ENCODE measurements around the gene RAPGEF1. TPM values are rescaled to one million over a fixed set of nuclear protein-coding genes. Genes with fewer than 3 reads are reported as not detected.
A peak's percentile ranks its signal among the peaks of the same experiment; 100 is the strongest.

The RAPGEF1 gene
- total and polyA plus RNA-seq, 2 experiments from 2014 or later, result 26.2 to 29.7 TPM

GRCh38 chr9:131737426-131737825 lies 2.5 kb downstream of the RAPGEF1 start:
- Histone ChIP-seq H3K4me2 (peak overlapping the region; percentile 98), H3K4me3 (no peak overlapping the region), H3K9me2 (replicated peaks; ENCODE audit: insufficient read depth) (no peaks in the 10 kb centered on the region), H3K9me3 (ENCODE audit: low read depth) (no peaks in the 10 kb centered on the region), H2AFZ (no peak overlapping the region), H3K36me3 (replicated peaks; ENCODE audit: insufficient read depth, low read depth) (no peaks in the 10 kb centered on the region), H3K79me2 (peaks cover 60% of the 10 kb centered on the region), H3K27me3 (no peaks in the 10 kb centered on the region), H3K27ac (peak overlapping the region; percentile 92), H3K4me1 (ENCODE audit: insufficient read depth) (peaks cover 50% of the 10 kb centered on the region), H4K20me1 (ENCODE audit: insufficient read depth, poor library complexity, severe bottlenecking) (peaks cover 32% of the 10 kb centered on the region)
- no peak for DNase-seq (ENCODE audit: low spot score)
- no peak for TF ChIP-seq EZH2 (IDR thresholded peaks at IDR 0.05; ENCODE audit: borderline replicate concordance)
- TF ChIP-seq CTCF (IDR thresholded peaks at IDR 0.05; ENCODE audit: poor library complexity), result no peak
- no peak for TF ChIP-seq EZH2phosphoT487 (IDR thresholded peaks at IDR 0.05; ENCODE audit: low read depth, severe bottlenecking, unreplicated experiment)
- WGBS (ENCODE audit: low lambda C conversion rate, missing lambda C conversion rate), result 96% methylated on average over 12 of the region's 12 CpGs

GRCh38 chr9:131736431-131736830 lies 3.4 kb downstream of the RAPGEF1 start:
- Histone ChIP-seq H3K4me3 (no peak overlapping the region), H2AFZ (no peak overlapping the region), H3K36me3 (replicated peaks; ENCODE audit: insufficient read depth, low read depth) (no peaks in the 10 kb centered on the region), H3K79me2 (peaks cover 70% of the 10 kb centered on the region), H4K20me1 (ENCODE audit: insufficient read depth, poor library complexity, severe bottlenecking) (peaks cover 35% of the 10 kb centered on the region), H3K4me2 (peak overlapping the region; percentile 98), H3K27ac (peak overlapping the region; percentile 92), H3K9me3 (ENCODE audit: low read depth) (no peaks in the 10 kb centered on the region), H3K27me3 (no peaks in the 10 kb centered on the region), H3K9me2 (replicated peaks; ENCODE audit: insufficient read depth) (no peaks in the 10 kb centered on the region), H3K4me1 (ENCODE audit: insufficient read depth) (peaks cover 59% of the 10 kb centered on the region)
- DNase-seq (ENCODE audit: low spot score), result no peak
- TF ChIP-seq EZH2phosphoT487 (IDR thresholded peaks at IDR 0.05; ENCODE audit: low read depth, severe bottlenecking, unreplicated experiment) (no peak), CTCF (IDR thresholded peaks at IDR 0.05; ENCODE audit: poor library complexity) (no peak), EZH2 (IDR thresholded peaks at IDR 0.05; ENCODE audit: borderline replicate concordance) (no peak)
- WGBS (ENCODE audit: low lambda C conversion rate, missing lambda C conversion rate), result 69% methylated on average over 4 of the region's 4 CpGs

GRCh38 chr9:131735238-131736128 lies 4.4 kb downstream of the RAPGEF1 start:
- H3K27me3 ChIP-seq, result no peaks in the 10 kb centered on the region
- no peaks in the 10 kb centered on the region for H3K9me2 ChIP-seq (replicated peaks; ENCODE audit: insufficient read depth)
- H3K36me3 ChIP-seq (replicated peaks; ENCODE audit: insufficient read depth, low read depth), result no peaks in the 10 kb centered on the region
- H3K79me2 ChIP-seq, result peaks cover 79% of the 10 kb centered on the region
- no peaks in the 10 kb centered on the region for H3K9me3 ChIP-seq (ENCODE audit: low read depth)
- peaks cover 64% of the 10 kb centered on the region for H3K4me1 ChIP-seq (ENCODE audit: insufficient read depth)
- H3K4me3 ChIP-seq, result no peak overlapping the region
- no peak for TF ChIP-seq EZH2phosphoT487 (IDR thresholded peaks at IDR 0.05; ENCODE audit: low read depth, severe bottlenecking, unreplicated experiment)
- no peak for TF ChIP-seq CTCF (IDR thresholded peaks at IDR 0.05; ENCODE audit: poor library complexity)
- no peak for TF ChIP-seq EZH2 (IDR thresholded peaks at IDR 0.05; ENCODE audit: borderline replicate concordance)
- peak overlapping the region; percentile 64 for H3K4me2 ChIP-seq
- peaks cover 37% of the 10 kb centered on the region for H4K20me1 ChIP-seq (ENCODE audit: insufficient read depth, poor library complexity, severe bottlenecking)
- 68% methylated on average over 15 of the region's 15 CpGs for WGBS (ENCODE audit: low lambda C conversion rate, missing lambda C conversion rate)
- peak overlapping the region; percentile 92 for H3K27ac ChIP-seq
- peak; percentile 85 for DNase-seq (ENCODE audit: low spot score)
- H2AFZ ChIP-seq, result no peak overlapping the region

Measured in hepatocyte (in vitro differentiated cells).